Measurements from ENCODE around the gene PTGR3.

DNA sequence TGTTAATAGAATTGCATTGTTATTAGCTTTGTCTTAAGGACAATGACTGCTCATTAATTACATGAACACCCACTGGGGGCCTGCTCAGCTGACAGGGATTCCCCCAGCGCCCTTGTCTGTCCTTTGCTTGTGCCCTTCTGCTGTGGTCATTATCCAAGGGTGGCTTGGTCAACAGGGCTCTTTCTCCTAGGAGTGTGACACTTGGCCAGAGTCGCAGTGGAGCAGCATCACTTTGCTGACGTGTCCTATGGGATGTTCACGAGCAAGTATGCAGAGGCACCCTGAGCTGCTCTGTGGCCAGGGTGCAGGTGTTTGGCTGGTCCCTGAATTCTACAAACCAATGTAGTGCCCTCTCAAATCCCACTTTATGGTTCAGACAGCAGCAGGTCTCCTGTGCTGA, 46.0 kb downstream of the PTGR3 start:
- TF ChIP-seq ZEB2 (tag by site-specific recombination; IDR thresholded peaks at IDR 0.05): no peak
- no peak for TF ChIP-seq ZNF146 (tag by site-specific recombination; IDR thresholded peaks at IDR 0.05)
- TF ChIP-seq EGR2 (tag by site-specific recombination; IDR thresholded peaks at IDR 0.05; ENCODE audit: low read depth): no peak
- TF ChIP-seq, protein P1, sequence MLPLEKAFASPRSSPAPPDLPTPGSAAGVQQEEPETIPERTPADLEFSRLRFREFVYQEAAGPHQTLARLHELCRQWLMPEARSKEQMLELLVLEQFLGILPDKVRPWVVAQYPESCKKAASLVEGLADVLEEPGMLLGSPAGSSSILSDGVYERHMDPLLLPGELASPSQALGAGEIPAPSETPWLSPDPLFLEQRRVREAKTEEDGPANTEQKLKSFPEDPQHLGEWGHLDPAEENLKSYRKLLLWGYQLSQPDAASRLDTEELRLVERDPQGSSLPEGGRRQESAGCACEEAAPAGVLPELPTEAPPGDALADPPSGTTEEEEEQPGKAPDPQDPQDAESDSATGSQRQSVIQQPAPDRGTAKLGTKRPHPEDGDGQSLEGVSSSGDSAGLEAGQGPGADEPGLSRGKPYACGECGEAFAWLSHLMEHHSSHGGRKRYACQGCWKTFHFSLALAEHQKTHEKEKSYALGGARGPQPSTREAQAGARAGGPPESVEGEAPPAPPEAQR (tag by site-specific recombination; IDR thresholded peaks at IDR 0.05): no peak
- no peak for TF ChIP-seq ZNF792 (tag by site-specific recombination; IDR thresholded peaks at IDR 0.05)
- TF ChIP-seq, protein P2, sequence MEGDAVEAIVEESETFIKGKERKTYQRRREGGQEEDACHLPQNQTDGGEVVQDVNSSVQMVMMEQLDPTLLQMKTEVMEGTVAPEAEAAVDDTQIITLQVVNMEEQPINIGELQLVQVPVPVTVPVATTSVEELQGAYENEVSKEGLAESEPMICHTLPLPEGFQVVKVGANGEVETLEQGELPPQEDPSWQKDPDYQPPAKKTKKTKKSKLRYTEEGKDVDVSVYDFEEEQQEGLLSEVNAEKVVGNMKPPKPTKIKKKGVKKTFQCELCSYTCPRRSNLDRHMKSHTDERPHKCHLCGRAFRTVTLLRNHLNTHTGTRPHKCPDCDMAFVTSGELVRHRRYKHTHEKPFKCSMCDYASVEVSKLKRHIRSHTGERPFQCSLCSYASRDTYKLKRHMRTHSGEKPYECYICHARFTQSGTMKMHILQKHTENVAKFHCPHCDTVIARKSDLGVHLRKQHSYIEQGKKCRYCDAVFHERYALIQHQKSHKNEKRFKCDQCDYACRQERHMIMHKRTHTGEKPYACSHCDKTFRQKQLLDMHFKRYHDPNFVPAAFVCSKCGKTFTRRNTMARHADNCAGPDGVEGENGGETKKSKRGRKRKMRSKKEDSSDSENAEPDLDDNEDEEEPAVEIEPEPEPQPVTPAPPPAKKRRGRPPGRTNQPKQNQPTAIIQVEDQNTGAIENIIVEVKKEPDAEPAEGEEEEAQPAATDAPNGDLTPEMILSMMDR (tag by site-specific recombination; IDR thresholded peaks at IDR 0.05): no peak
- TF ChIP-seq, protein P3, sequence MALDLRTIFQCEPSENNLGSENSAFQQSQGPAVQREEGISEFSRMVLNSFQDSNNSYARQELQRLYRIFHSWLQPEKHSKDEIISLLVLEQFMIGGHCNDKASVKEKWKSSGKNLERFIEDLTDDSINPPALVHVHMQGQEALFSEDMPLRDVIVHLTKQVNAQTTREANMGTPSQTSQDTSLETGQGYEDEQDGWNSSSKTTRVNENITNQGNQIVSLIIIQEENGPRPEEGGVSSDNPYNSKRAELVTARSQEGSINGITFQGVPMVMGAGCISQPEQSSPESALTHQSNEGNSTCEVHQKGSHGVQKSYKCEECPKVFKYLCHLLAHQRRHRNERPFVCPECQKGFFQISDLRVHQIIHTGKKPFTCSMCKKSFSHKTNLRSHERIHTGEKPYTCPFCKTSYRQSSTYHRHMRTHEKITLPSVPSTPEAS (tag by site-specific recombination; IDR thresholded peaks at IDR 0.05): no peak
- no peak for TF ChIP-seq ZBTB17 (tag by site-specific recombination; IDR thresholded peaks at IDR 0.05)
- TF ChIP-seq ZNF776 (tag by site-specific recombination; IDR thresholded peaks at IDR 0.05; ENCODE audit: borderline replicate concordance): no peak
- TF ChIP-seq ZNF530 (tag by site-specific recombination; IDR thresholded peaks at IDR 0.05; ENCODE audit: low read depth): no peak
